ENCODE results near the gene PWWP2B.

PWWP2B gene

DNA sequence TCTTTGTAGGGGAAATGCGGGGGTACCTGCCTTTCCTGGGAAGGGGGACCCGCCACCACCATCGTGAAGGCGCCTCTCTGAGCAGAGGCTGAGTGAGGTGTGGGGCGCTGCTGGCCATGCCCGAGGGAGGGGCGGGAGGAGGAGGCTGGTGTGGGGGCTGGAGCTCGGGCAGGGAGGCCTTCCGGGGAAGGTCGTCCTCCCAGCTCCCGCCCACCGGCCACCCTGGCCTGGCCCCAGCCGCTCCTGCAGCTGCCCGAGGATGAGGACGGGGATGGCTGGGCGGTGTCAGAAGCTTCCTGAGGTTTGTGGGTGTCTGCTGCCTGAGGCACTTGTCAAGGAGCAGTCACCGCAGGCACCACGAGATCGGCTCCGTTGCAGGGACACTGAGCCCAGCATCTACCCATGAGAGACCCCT is 11.4 kb downstream of the PWWP2B start:
- TF ChIP-seq, protein P1, sequence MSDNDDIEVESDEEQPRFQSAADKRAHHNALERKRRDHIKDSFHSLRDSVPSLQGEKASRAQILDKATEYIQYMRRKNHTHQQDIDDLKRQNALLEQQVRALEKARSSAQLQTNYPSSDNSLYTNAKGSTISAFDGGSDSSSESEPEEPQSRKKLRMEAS (IDR thresholded peaks at IDR 0.05), result no peak
- no peak; the same call in 1 of the 2 replicates for TF ChIP-seq TAF1 (IDR thresholded peaks at IDR 0.05; ENCODE audit: low read depth)
- no peak for TF ChIP-seq EGR1 (IDR thresholded peaks at IDR 0.05)
- TF ChIP-seq NFIC (IDR thresholded peaks at IDR 0.05), result no peak
- TF ChIP-seq, protein P2, sequence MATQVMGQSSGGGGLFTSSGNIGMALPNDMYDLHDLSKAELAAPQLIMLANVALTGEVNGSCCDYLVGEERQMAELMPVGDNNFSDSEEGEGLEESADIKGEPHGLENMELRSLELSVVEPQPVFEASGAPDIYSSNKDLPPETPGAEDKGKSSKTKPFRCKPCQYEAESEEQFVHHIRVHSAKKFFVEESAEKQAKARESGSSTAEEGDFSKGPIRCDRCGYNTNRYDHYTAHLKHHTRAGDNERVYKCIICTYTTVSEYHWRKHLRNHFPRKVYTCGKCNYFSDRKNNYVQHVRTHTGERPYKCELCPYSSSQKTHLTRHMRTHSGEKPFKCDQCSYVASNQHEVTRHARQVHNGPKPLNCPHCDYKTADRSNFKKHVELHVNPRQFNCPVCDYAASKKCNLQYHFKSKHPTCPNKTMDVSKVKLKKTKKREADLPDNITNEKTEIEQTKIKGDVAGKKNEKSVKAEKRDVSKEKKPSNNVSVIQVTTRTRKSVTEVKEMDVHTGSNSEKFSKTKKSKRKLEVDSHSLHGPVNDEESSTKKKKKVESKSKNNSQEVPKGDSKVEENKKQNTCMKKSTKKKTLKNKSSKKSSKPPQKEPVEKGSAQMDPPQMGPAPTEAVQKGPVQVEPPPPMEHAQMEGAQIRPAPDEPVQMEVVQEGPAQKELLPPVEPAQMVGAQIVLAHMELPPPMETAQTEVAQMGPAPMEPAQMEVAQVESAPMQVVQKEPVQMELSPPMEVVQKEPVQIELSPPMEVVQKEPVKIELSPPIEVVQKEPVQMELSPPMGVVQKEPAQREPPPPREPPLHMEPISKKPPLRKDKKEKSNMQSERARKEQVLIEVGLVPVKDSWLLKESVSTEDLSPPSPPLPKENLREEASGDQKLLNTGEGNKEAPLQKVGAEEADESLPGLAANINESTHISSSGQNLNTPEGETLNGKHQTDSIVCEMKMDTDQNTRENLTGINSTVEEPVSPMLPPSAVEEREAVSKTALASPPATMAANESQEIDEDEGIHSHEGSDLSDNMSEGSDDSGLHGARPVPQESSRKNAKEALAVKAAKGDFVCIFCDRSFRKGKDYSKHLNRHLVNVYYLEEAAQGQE (IDR thresholded peaks at IDR 0.05; ENCODE audit: low read depth), result no peak
- TF ChIP-seq TEAD4 (IDR thresholded peaks at IDR 0.05), result no peak
- TF ChIP-seq CREB1 (IDR thresholded peaks at IDR 0.05; ENCODE audit: low read depth), result no peak
- TF ChIP-seq CEBPB (IDR thresholded peaks at IDR 0.05), result no peak
- no peak for TF ChIP-seq ZBTB7A (IDR thresholded peaks at IDR 0.05; ENCODE audit: low read depth)
- TF ChIP-seq FOXM1 (IDR thresholded peaks at IDR 0.05; ENCODE audit: borderline replicate concordance, low read depth), result no peak
- TF ChIP-seq YY1 (IDR thresholded peaks at IDR 0.05; ENCODE audit: low read depth), result no peak
- TF ChIP-seq EP300 (IDR thresholded peaks at IDR 0.05; ENCODE audit: borderline replicate concordance), result no peak
- no peak for TF ChIP-seq TCF12 (IDR thresholded peaks at IDR 0.05; ENCODE audit: low read depth)
- TF ChIP-seq RAD21 (IDR thresholded peaks at IDR 0.05; ENCODE audit: low read depth), result no peak
- TF ChIP-seq, protein P3, sequence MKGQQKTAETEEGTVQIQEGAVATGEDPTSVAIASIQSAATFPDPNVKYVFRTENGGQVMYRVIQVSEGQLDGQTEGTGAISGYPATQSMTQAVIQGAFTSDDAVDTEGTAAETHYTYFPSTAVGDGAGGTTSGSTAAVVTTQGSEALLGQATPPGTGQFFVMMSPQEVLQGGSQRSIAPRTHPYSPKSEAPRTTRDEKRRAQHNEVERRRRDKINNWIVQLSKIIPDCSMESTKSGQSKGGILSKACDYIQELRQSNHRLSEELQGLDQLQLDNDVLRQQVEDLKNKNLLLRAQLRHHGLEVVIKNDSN (IDR thresholded peaks at IDR 0.05), result no peak

DNA sequence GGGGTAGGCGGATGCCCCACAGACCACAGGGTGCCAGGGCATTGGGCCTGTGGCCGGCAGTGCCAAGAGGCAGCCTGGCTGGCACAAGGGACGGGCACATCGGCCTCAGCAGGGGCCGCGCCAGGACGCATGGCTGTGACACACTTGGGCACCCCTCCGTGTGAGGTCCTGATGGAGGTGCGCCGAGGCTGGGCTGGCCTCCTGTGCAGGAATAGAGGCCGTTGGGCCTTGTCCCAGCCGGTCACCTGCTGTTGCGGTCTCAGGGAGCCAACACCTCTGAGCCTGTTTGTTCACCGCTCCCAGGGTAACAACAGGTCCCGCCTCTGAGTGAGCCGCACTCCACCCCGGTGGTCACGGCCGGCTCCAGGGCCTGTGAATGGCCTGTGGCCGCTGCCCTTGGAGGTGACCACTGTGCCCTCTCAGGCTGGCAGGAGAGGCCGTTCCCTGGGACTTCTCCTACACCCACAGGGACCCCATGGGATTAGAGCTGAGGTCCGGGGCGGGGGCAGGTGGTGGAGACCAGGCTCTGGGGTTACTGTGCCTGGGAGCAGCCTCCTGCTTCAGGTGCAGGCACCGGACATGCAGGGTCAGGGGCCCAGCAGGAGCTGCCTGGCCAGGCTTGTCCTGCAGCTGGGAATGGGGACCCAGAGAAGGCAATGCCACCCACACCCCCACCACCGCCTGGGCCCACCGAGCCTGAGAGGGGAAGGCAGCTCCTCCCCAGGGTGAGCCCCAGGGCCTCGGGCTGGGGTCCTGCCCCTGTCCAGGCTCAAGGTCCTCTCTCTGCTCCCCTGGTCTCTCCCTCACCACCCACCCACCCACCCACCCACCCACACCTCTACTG is 12.0 kb downstream of the PWWP2B start:
- TF ChIP-seq YY1 (IDR thresholded peaks at IDR 0.05; ENCODE audit: low read depth), result peak; percentile 51; the same call in 1 of the 2 replicates
- TF ChIP-seq, protein P3 (IDR thresholded peaks at IDR 0.05), result peak; percentile 49; the same call in 1 of the 2 replicates
- peak; percentile 61 for TF ChIP-seq NFIC (IDR thresholded peaks at IDR 0.05)
- TF ChIP-seq, protein P1 (IDR thresholded peaks at IDR 0.05), result peak; percentile 73
- TF ChIP-seq FOXM1 (IDR thresholded peaks at IDR 0.05; ENCODE audit: borderline replicate concordance, low read depth), result no peak
- TF ChIP-seq TAF1 (IDR thresholded peaks at IDR 0.05; ENCODE audit: low read depth), result no peak
- TF ChIP-seq, protein P2 (IDR thresholded peaks at IDR 0.05; ENCODE audit: low read depth), result no peak
- TF ChIP-seq CEBPB (IDR thresholded peaks at IDR 0.05), result no peak
- peak; percentile 62; the same call in 1 of the 2 replicates for TF ChIP-seq EP300 (IDR thresholded peaks at IDR 0.05; ENCODE audit: borderline replicate concordance)

DNA sequence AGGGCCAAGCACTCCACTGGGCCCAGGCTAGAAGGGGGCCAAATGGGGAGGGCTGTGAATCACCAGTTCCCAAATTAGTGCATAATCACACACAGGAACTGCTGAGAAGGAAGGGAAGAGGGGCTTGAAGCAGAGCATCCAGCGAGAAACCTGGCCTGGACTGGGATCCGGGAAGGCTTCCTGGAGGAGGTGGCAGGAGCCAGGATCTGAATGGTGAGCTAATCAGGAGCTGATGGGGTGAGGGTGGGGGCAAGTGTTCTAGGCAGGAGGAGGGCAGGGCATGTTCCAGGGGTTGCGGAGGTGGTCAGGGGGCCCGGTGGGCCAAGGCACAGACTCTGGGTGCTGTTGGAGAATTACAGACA is 12.6 kb downstream of the PWWP2B start:
- TF ChIP-seq EP300 (IDR thresholded peaks at IDR 0.05; ENCODE audit: borderline replicate concordance) (no peak), NFIC (IDR thresholded peaks at IDR 0.05) (no peak), TCF12 (IDR thresholded peaks at IDR 0.05; ENCODE audit: low read depth) (no peak), YY1 (IDR thresholded peaks at IDR 0.05; ENCODE audit: low read depth) (no peak), EGR1 (IDR thresholded peaks at IDR 0.05) (no peak), TEAD4 (IDR thresholded peaks at IDR 0.05) (no peak), CEBPB (IDR thresholded peaks at IDR 0.05) (no peak)
- TF ChIP-seq, protein P1 (IDR thresholded peaks at IDR 0.05), result no peak
- TF ChIP-seq, protein P2 (IDR thresholded peaks at IDR 0.05; ENCODE audit: low read depth), result no peak
- TF ChIP-seq, protein P3 (IDR thresholded peaks at IDR 0.05), result no peak

Measured in Ishikawa (cell line).